GM23338 (cell line): ENCODE measurements around the gene PARD3. TPM values are rescaled to one million over a fixed set of nuclear protein-coding genes. Genes with fewer than 3 reads are reported as not detected.

Experiments
- ATAC-seq: fragments of 200-7000 bp; cut with Tn5 transposase; 3 replicates; pipeline ENCODE4 v1.9.1; 2020
- DNase-seq: peaks from one replicate; pipeline ENCODE4 v3.0.0-alpha.2; 2015; ENCODE audit warnings: low spot score
- H2AFZ ChIP-seq: fragments of 200-600 bp; sonication (generic); 2 replicates; pipeline ENCODE4 v1.8.0; 2016; ENCODE audit warnings: antibody characterized with exemption, mild to moderate bottlenecking, moderate library complexity
- H3F3A ChIP-seq: fragments of 200-600 bp; sonication (generic); replicated peaks from 2 replicates; pipeline ENCODE4 v1.8.0; 2017; ENCODE audit warnings: antibody characterized with exemption, mixed run types, low read depth
- H3K27ac ChIP-seq: fragments of 200-600 bp; sonication (generic); 2 replicates; pipeline ENCODE4 v1.6.1; 2016; ENCODE audit warnings: low read depth
- H3K27me3 ChIP-seq: fragments of 200-600 bp; sonication (generic); 2 replicates; pipeline ENCODE4 v1.8.0; 2016; ENCODE audit warnings: mild to moderate bottlenecking, mixed run types, moderate library complexity; ENCODE audit not compliant: insufficient read depth
- H3K36me3 ChIP-seq: fragments of 200-600 bp; sonication (generic); 2 replicates; pipeline ENCODE4 v1.8.0; 2016; ENCODE audit warnings: mild to moderate bottlenecking; ENCODE audit not compliant: insufficient read depth
- H3K4me1 ChIP-seq: fragments of 200-600 bp; sonication (generic); 2 replicates; pipeline ENCODE4 v1.8.0; 2016; ENCODE audit warnings: mild to moderate bottlenecking, moderate library complexity; ENCODE audit not compliant: insufficient read depth
- H3K4me2 ChIP-seq: fragments of 200-600 bp; sonication (generic); 2 replicates; pipeline ENCODE4 v1.7.1; 2017; ENCODE audit warnings: mixed run types
- H3K4me3 ChIP-seq: fragments of 200-600 bp; sonication (generic); 2 replicates; pipeline ENCODE4 v1.6.1; 2016; ENCODE audit warnings: mixed run types
- H3K79me2 ChIP-seq: fragments of 200-600 bp; sonication (generic); replicated peaks from 2 replicates; pipeline ENCODE4 v1.8.0; 2017; ENCODE audit warnings: mild to moderate bottlenecking; ENCODE audit not compliant: insufficient read depth
- H3K9me2 ChIP-seq: fragments of 200-600 bp; sonication (generic); 2 replicates; pipeline ENCODE4 v1.8.0; 2017; ENCODE audit not compliant: insufficient read depth
- H4K20me1 ChIP-seq: fragments of 200-600 bp; sonication (generic); replicated peaks from 2 replicates; pipeline ENCODE4 v1.8.0; 2017; ENCODE audit warnings: mild to moderate bottlenecking; ENCODE audit not compliant: insufficient read depth
- H3K27ac Mint-ChIP-seq: 2 replicates; pipeline ENCODE4 v1.8.0; 2020; ENCODE audit warnings: inconsistent platforms, mild to moderate bottlenecking, moderate library complexity, mixed read lengths
- H3K27me3 Mint-ChIP-seq: 3 replicates; pipeline ENCODE4 v1.8.0; 2022; ENCODE audit warnings: low read depth, mild to moderate bottlenecking, moderate library complexity, mixed read lengths, inconsistent platforms; ENCODE audit not compliant: insufficient read depth, poor library complexity
- H3K36me3 Mint-ChIP-seq: 3 replicates; pipeline ENCODE4 v1.8.0; 2021; ENCODE audit warnings: low read depth, mild to moderate bottlenecking, inconsistent platforms, moderate library complexity, mixed read lengths
- H3K4me1 Mint-ChIP-seq: 3 replicates; pipeline ENCODE4 v1.8.0; 2020; ENCODE audit warnings: mild to moderate bottlenecking, inconsistent platforms, mixed read lengths
- H3K4me3 Mint-ChIP-seq: 3 replicates; pipeline ENCODE4 v1.8.0; 2021; ENCODE audit warnings: moderate library complexity, mild to moderate bottlenecking, inconsistent platforms, mixed read lengths
- H3K9me3 Mint-ChIP-seq: 3 replicates; pipeline ENCODE4 v1.8.0; 2020; ENCODE audit warnings: moderate library complexity, mild to moderate bottlenecking, inconsistent platforms, mixed read lengths
- CREB1 ChIP-seq: fragments of 250-450 bp; sonication (Bioruptor Pico); IDR thresholded peaks from 2 replicates; pipeline ENCODE4 v1.5.0; 2020; ENCODE audit warnings: low read depth, mild to moderate bottlenecking, moderate library complexity
- EZH2 ChIP-seq: fragments of 200-600 bp; sonication (generic); IDR thresholded peaks from one replicate; pipeline ENCODE4 v1.8.0; 2017; ENCODE audit warnings: antibody characterized with exemption, mild to moderate bottlenecking, low read depth; ENCODE audit not compliant: unreplicated experiment
- EZH2phosphoT487 ChIP-seq: fragments of 200-600 bp; sonication (generic); IDR thresholded peaks from one replicate; pipeline ENCODE4 v1.8.1; 2018; ENCODE audit warnings: antibody characterized with exemption; ENCODE audit not compliant: unreplicated experiment
- JUNB ChIP-seq: IDR thresholded peaks from one replicate; pipeline ENCODE4 v1.6.1; 2016; ENCODE audit warnings: antibody characterized with exemption; ENCODE audit not compliant: unreplicated experiment
- NANOG ChIP-seq: IDR thresholded peaks from 2 replicates; pipeline ENCODE4 v1.6.1; 2016; ENCODE audit warnings: antibody characterized with exemption, borderline replicate concordance
- POLR2AphosphoS5 ChIP-seq: IDR thresholded peaks from 2 replicates; pipeline ENCODE4 v1.6.1; 2016; ENCODE audit warnings: antibody characterized with exemption, low read depth
- STAT1 ChIP-seq: IDR thresholded peaks from one replicate; pipeline ENCODE4 v1.6.1; 2016; ENCODE audit warnings: antibody characterized with exemption; ENCODE audit not compliant: unreplicated experiment
- ZNF114 ChIP-seq: fragments of 250-450 bp; sonication (Bioruptor Pico); IDR thresholded peaks from 2 replicates; pipeline ENCODE4 v1.5.0; 2020; ENCODE audit warnings: mild to moderate bottlenecking, moderate library complexity
- ZNF331 ChIP-seq: fragments of 250-450 bp; sonication (Bioruptor Pico); IDR thresholded peaks from 2 replicates; pipeline ENCODE4 v1.5.0; 2020; ENCODE audit warnings: low read depth, mild to moderate bottlenecking, moderate library complexity
- polyA plus RNA-seq: library from polyadenylated mRNA; unstranded; fragments of >200 nt; fragmentation: Nextera tagmentation; extraction: Ambion mirVana; gene quantifications from 2 replicates; pipeline ENCODE4 v1.2.1, GENCODE V29; 2016
- total RNA-seq: library from RNA; depleted of rRNA; stranded (reverse); fragments of >200 nt; shearing (Covaris generic); gene quantifications from 2 replicates; pipeline ENCODE4 v1.2.3, GENCODE V29; 2014
- TF ChIP-seq, protein P1 (sequence below), 2 experiments: fragments of 200-600 bp in 1 of 2; sonication (generic) in 1 of 2; conservative IDR thresholded peaks; 2 replicates each; pipeline versions ENCODE4 v1.5.1 to v1.6.1; 2016 to 2017; ENCODE audit warnings: antibody characterized with exemption in 2 of 2, low read depth in 2 of 2, mild to moderate bottlenecking in 2 of 2, moderate library complexity in 1 of 2
- TF ChIP-seq, protein P2 (sequence below): fragments of 250-450 bp; sonication (Bioruptor Pico); IDR thresholded peaks from 2 replicates; pipeline ENCODE4 v1.5.0; 2020; ENCODE audit warnings: mild to moderate bottlenecking, moderate library complexity
- TF ChIP-seq, protein P3 (sequence below): IDR thresholded peaks from 2 replicates; pipeline ENCODE4 v1.6.1; 2016; ENCODE audit warnings: antibody characterized with exemption
- TF ChIP-seq, protein P4 (sequence below): IDR thresholded peaks from one replicate; pipeline ENCODE4 v1.6.1; 2018; ENCODE audit warnings: antibody characterized with exemption; ENCODE audit not compliant: unreplicated experiment

Gene PARD3
- total and polyA plus RNA-seq, 2 experiments from 2014 or later: 30.2 to 51.4 TPM

DNA sequence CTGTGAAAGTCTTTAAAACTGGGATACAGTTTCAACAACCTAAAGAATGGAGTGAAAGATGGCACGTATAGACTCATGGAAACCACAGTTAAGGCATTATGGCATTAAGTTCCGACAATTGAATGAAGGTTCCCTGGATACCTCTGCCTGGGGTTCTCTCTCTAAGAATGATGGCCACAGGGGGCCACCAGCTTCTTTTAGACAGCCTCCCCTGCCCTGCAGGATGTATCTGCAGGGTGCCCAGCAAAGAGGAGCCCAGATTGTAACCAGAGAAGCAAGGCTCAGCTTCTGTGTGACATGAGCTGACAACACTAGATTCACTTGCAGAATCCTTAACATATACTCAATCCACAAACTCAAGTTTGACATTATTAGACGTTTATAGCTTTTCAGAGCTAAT, 645.4 kb downstream of the PARD3 start:
- H3K27me3 ChIP-seq: no peaks in the 10 kb centered on the region
- H3K27ac ChIP-seq: no peak overlapping the region
- H3K4me1 Mint-ChIP-seq: peaks cover 38% of the 10 kb centered on the region
- no peaks in the 10 kb centered on the region; the same call in 1 of the 2 replicates for H3F3A ChIP-seq
- peaks cover 10% of the 10 kb centered on the region; the same call in 1 of the 3 replicates for H3K36me3 Mint-ChIP-seq
- H3K9me2 ChIP-seq: no peaks in the 10 kb centered on the region
- peak; percentile 89 for ATAC-seq
- no peak overlapping the region for H3K4me3 ChIP-seq
- no peak overlapping the region for H3K27ac Mint-ChIP-seq
- H3K27me3 Mint-ChIP-seq: no peaks in the 10 kb centered on the region
- no peak overlapping the region for H3K4me2 ChIP-seq
- H3K9me3 Mint-ChIP-seq: peaks cover 7% of the 10 kb centered on the region; the same call in 2 of the 3 replicates
- TF ChIP-seq JUNB (no peak), CREB1 (CRISPR knock-in tag) (no peak), ZNF114 (CRISPR knock-in tag) (no peak), ZNF331 (CRISPR knock-in tag) (no peak), EZH2phosphoT487 (no peak), POLR2AphosphoS5 (no peak), EZH2 (no peak), STAT1 (no peak), NANOG (no peak)
- TF ChIP-seq, protein P1, sequence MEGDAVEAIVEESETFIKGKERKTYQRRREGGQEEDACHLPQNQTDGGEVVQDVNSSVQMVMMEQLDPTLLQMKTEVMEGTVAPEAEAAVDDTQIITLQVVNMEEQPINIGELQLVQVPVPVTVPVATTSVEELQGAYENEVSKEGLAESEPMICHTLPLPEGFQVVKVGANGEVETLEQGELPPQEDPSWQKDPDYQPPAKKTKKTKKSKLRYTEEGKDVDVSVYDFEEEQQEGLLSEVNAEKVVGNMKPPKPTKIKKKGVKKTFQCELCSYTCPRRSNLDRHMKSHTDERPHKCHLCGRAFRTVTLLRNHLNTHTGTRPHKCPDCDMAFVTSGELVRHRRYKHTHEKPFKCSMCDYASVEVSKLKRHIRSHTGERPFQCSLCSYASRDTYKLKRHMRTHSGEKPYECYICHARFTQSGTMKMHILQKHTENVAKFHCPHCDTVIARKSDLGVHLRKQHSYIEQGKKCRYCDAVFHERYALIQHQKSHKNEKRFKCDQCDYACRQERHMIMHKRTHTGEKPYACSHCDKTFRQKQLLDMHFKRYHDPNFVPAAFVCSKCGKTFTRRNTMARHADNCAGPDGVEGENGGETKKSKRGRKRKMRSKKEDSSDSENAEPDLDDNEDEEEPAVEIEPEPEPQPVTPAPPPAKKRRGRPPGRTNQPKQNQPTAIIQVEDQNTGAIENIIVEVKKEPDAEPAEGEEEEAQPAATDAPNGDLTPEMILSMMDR (conservative IDR thresholded peaks at IDR 0.05; ENCODE audit: low read depth in 2 of 2): no peak
- TF ChIP-seq, protein P2, sequence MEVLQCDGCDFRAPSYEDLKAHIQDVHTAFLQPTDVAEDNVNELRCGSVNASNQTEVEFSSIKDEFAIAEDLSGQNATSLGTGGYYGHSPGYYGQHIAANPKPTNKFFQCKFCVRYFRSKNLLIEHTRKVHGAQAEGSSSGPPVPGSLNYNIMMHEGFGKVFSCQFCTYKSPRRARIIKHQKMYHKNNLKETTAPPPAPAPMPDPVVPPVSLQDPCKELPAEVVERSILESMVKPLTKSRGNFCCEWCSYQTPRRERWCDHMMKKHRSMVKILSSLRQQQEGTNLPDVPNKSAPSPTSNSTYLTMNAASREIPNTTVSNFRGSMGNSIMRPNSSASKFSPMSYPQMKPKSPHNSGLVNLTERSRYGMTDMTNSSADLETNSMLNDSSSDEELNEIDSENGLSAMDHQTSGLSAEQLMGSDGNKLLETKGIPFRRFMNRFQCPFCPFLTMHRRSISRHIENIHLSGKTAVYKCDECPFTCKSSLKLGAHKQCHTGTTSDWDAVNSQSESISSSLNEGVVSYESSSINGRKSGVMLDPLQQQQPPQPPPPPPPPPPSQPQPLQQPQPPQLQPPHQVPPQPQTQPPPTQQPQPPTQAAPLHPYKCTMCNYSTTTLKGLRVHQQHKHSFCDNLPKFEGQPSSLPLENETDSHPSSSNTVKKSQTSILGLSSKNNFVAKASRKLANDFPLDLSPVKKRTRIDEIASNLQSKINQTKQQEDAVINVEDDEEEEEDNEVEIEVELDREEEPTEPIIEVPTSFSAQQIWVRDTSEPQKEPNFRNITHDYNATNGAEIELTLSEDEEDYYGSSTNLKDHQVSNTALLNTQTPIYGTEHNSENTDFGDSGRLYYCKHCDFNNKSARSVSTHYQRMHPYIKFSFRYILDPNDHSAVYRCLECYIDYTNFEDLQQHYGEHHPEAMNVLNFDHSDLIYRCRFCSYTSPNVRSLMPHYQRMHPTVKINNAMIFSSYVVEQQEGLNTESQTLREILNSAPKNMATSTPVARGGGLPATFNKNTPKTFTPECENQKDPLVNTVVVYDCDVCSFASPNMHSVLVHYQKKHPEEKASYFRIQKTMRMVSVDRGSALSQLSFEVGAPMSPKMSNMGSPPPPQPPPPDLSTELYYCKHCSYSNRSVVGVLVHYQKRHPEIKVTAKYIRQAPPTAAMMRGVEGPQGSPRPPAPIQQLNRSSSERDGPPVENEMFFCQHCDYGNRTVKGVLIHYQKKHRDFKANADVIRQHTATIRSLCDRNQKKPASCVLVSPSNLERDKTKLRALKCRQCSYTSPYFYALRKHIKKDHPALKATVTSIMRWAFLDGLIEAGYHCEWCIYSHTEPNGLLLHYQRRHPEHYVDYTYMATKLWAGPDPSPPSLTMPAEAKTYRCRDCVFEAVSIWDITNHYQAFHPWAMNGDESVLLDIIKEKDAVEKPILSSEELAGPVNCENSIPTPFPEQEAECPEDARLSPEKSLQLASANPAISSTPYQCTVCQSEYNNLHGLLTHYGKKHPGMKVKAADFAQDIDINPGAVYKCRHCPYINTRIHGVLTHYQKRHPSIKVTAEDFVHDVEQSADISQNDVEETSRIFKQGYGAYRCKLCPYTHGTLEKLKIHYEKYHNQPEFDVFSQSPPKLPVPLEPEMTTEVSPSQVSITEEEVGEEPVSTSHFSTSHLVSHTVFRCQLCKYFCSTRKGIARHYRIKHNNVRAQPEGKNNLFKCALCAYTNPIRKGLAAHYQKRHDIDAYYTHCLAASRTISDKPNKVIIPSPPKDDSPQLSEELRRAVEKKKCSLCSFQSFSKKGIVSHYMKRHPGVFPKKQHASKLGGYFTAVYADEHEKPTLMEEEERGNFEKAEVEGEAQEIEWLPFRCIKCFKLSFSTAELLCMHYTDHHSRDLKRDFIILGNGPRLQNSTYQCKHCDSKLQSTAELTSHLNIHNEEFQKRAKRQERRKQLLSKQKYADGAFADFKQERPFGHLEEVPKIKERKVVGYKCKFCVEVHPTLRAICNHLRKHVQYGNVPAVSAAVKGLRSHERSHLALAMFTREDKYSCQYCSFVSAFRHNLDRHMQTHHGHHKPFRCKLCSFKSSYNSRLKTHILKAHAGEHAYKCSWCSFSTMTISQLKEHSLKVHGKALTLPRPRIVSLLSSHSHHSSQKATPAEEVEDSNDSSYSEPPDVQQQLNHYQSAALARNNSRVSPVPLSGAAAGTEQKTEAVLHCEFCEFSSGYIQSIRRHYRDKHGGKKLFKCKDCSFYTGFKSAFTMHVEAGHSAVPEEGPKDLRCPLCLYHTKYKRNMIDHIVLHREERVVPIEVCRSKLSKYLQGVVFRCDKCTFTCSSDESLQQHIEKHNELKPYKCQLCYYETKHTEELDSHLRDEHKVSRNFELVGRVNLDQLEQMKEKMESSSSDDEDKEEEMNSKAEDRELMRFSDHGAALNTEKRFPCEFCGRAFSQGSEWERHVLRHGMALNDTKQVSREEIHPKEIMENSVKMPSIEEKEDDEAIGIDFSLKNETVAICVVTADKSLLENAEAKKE (CRISPR knock-in tag): no peak
- TF ChIP-seq, protein P3, sequence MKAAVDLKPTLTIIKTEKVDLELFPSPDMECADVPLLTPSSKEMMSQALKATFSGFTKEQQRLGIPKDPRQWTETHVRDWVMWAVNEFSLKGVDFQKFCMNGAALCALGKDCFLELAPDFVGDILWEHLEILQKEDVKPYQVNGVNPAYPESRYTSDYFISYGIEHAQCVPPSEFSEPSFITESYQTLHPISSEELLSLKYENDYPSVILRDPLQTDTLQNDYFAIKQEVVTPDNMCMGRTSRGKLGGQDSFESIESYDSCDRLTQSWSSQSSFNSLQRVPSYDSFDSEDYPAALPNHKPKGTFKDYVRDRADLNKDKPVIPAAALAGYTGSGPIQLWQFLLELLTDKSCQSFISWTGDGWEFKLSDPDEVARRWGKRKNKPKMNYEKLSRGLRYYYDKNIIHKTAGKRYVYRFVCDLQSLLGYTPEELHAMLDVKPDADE: no peak
- TF ChIP-seq, protein P4, sequence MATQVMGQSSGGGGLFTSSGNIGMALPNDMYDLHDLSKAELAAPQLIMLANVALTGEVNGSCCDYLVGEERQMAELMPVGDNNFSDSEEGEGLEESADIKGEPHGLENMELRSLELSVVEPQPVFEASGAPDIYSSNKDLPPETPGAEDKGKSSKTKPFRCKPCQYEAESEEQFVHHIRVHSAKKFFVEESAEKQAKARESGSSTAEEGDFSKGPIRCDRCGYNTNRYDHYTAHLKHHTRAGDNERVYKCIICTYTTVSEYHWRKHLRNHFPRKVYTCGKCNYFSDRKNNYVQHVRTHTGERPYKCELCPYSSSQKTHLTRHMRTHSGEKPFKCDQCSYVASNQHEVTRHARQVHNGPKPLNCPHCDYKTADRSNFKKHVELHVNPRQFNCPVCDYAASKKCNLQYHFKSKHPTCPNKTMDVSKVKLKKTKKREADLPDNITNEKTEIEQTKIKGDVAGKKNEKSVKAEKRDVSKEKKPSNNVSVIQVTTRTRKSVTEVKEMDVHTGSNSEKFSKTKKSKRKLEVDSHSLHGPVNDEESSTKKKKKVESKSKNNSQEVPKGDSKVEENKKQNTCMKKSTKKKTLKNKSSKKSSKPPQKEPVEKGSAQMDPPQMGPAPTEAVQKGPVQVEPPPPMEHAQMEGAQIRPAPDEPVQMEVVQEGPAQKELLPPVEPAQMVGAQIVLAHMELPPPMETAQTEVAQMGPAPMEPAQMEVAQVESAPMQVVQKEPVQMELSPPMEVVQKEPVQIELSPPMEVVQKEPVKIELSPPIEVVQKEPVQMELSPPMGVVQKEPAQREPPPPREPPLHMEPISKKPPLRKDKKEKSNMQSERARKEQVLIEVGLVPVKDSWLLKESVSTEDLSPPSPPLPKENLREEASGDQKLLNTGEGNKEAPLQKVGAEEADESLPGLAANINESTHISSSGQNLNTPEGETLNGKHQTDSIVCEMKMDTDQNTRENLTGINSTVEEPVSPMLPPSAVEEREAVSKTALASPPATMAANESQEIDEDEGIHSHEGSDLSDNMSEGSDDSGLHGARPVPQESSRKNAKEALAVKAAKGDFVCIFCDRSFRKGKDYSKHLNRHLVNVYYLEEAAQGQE: no peak
- no peak overlapping the region for H2AFZ ChIP-seq
- no peak for DNase-seq
- H3K4me3 Mint-ChIP-seq: no peak overlapping the region
- no peaks in the 10 kb centered on the region for H3K79me2 ChIP-seq
- peaks cover 28% of the 10 kb centered on the region for H3K4me1 ChIP-seq
- no peaks in the 10 kb centered on the region for H4K20me1 ChIP-seq
- H3K36me3 ChIP-seq: no peaks in the 10 kb centered on the region
